K562 (cell line): ENCODE data around the gene GNB2. TPM values are rescaled to one million over a fixed set of nuclear protein-coding genes. Genes with fewer than 3 reads are reported as not detected.

Experiments
- BDP1 ChIP-seq: IDR thresholded peaks from 3 replicates; pipeline ENCODE4 v1.6.1; 2011; ENCODE audit not compliant: insufficient read length, insufficient read depth
- CAMTA2 ChIP-seq: fragments of 250-450 bp; sonication (Bioruptor Pico); conservative IDR thresholded peaks from 2 replicates; pipeline ENCODE4 v1.5.1; 2022
- PHB2 ChIP-seq: fragments of 450-650 bp; IDR thresholded peaks from 2 replicates; pipeline ENCODE4 v1.6.1; 2017; ENCODE audit warnings: low read depth
- POLR2AphosphoS5 ChIP-seq: IDR thresholded peaks from 2 replicates; pipeline ENCODE4 v1.6.1; 2011; ENCODE audit warnings: mild to moderate bottlenecking, low read depth, low read length, moderate library complexity; ENCODE audit not compliant: control insufficient read depth, insufficient read depth
- RBM22 ChIP-seq: fragments of 200-400 bp; formaldehyde crosslinking; IDR thresholded peaks from 2 replicates; pipeline ENCODE4 v1.6.1; 2018; ENCODE audit warnings: low read length, low read depth; ENCODE audit not compliant: poor library complexity, severe bottlenecking
- U2AF1 ChIP-seq: fragments of 200-400 bp; formaldehyde crosslinking; optimal IDR thresholded peaks from 2 replicates; pipeline ENCODE3; 2017; ENCODE audit warnings: mild to moderate bottlenecking, low read depth, low read length, moderate library complexity
- polyA plus RNA-seq, 8 experiments: library from polyadenylated mRNA; depleted of rRNA in 4 of 8; stranded (reverse) in 5 of 8; unstranded in 3 of 8; fragments of >200 nt; fragmentation: Nextera tagmentation in 2 of 8; fragmentation: Illumina TruSeq in 1 of 8; extraction: Ambion mirVana in 2 of 8; extraction: Trizol in 1 of 8; gene quantifications; 2 replicates each; pipeline versions ENCODE4 v1.2.1 to v1.2.3, GENCODE V29; 2011 to 2014; ENCODE audit warnings: inconsistent platforms in 1 of 8, missing spikeins in 1 of 8
- total RNA-seq, 7 experiments: library from RNA; depleted of rRNA in 6 of 7; stranded (reverse); fragments of >200 nt in 6 of 7; fragmentation: Illumina TruSeq in 2 of 7; extraction: Trizol in 2 of 7; gene quantifications; 2 replicates each; pipeline versions ENCODE4 v1.2.1 to v1.2.3, GENCODE V29; 2011 to 2021; ENCODE audit warnings: low replicate concordance in 1 of 7
- TF ChIP-seq, protein P1 (sequence below): sonication (generic); formaldehyde crosslinking; IDR thresholded peaks from 2 replicates; pipeline ENCODE4 v1.8.1; 2023; ENCODE audit warnings: mild to moderate bottlenecking, missing genetic modification reagents
- TF ChIP-seq, protein P2 (sequence below): fragments of 250-450 bp; sonication (Bioruptor Pico); IDR thresholded peaks from 2 replicates; pipeline ENCODE4 v1.5.0; 2021

GNB2 gene
- total and polyA plus RNA-seq, 9 of the 15 experiments (the other 6 are each of a cell fraction or from before 2014, with no cell fraction given) = 0.65 to 320 (median 104) TPM

DNA sequence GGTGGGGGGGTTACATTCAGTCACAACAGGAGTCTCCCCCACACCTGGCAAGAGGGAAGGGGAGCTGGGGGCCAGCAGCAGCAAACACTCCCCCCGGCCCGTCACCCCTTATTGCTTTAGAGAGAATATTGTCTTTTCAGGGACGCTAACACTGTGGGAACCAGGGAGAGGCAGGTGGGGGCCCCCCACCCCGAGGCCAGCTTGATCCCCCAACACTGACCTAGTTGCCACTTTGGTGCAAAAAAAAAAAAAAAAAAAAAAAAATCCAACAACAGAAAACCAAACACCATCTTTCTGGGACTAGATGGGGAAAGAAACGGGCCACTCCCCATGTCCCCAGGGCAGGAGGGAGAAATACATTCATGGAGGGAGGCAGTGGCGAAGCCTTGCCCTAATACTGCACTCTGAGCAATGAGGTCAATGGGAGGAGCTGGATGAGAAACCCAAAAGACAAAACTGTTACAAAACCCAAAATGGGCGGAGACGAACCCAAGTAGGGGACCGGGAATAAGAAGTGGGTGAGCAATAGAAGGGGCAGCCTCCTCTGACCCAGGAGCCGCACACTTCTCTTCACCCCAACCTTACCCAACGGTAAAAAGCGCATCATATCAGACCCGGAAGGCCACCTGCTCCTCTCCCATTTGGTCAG lies 6.5 kb downstream of the GNB2 start (continued):
- TF ChIP-seq POLR2AphosphoS5 (peak; percentile 18; the same call in 1 of the 2 replicates), PHB2 (no peak), RBM22 (peak; percentile 4), CAMTA2 (CRISPR knock-in tag) (no peak), BDP1 (no peak), U2AF1 (no peak)
- TF ChIP-seq, protein P1, sequence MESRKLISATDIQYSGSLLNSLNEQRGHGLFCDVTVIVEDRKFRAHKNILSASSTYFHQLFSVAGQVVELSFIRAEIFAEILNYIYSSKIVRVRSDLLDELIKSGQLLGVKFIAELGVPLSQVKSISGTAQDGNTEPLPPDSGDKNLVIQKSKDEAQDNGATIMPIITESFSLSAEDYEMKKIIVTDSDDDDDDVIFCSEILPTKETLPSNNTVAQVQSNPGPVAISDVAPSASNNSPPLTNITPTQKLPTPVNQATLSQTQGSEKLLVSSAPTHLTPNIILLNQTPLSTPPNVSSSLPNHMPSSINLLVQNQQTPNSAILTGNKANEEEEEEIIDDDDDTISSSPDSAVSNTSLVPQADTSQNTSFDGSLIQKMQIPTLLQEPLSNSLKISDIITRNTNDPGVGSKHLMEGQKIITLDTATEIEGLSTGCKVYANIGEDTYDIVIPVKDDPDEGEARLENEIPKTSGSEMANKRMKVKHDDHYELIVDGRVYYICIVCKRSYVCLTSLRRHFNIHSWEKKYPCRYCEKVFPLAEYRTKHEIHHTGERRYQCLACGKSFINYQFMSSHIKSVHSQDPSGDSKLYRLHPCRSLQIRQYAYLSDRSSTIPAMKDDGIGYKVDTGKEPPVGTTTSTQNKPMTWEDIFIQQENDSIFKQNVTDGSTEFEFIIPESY (CRISPR knock-in tag) = peak; percentile 7; the same call in 1 of the 2 replicates
- TF ChIP-seq, protein P2, sequence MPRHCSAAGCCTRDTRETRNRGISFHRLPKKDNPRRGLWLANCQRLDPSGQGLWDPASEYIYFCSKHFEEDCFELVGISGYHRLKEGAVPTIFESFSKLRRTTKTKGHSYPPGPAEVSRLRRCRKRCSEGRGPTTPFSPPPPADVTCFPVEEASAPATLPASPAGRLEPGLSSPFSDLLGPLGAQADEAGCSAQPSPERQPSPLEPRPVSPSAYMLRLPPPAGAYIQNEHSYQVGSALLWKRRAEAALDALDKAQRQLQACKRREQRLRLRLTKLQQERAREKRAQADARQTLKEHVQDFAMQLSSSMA = no peak
